Endothelial cell of umbilical vein (primary cell): ENCODE results near the gene TCERG1L. TPM values are rescaled to one million over a fixed set of nuclear protein-coding genes. Genes with fewer than 3 reads are reported as not detected.

Experiments
- BruUV-seq: library from RNA; stranded (reverse); fragments of 400-500 nt; replicated peaks from 2 replicates; lab custom pipeline; 2021; lab: Mats Ljungman, UMichigan
- CTCF ChIA-PET: fragments of 300-600, 350-600 bp; sonication (Branson Sonifier 250); formaldehyde crosslinking; loops from one replicate; lab custom pipeline; 2021; ENCODE audit warnings: antibody characterized with exemption, inconsistent platforms; lab: Charles Lee
- POLR2A ChIA-PET: fragments of 300-600, 350-600 bp; sonication (Branson Sonifier 250); formaldehyde crosslinking; loops from one replicate; lab custom pipeline; 2021; ENCODE audit warnings: antibody characterized with exemption, inconsistent platforms; lab: Charles Lee
- DNase-seq: peaks from one replicate; pipeline ENCODE4 v3.0.0-alpha.2; 2011; ENCODE audit warnings: low read depth, low spot score
- FAIRE-seq: peaks from 2 replicates; lab custom pipeline; 2011; peaks lifted over from hg19 to GRCh38; lab: Jason Lieb, UNC
- H2AFZ ChIP-seq: 2 replicates; pipeline ENCODE4 v1.6.0; 2012; ENCODE audit warnings: low read depth, low read length, control low read depth, inconsistent platforms
- H3K27ac ChIP-seq: 2 replicates; pipeline ENCODE4 v1.5.1; 2011; ENCODE audit warnings: low read depth, mild to moderate bottlenecking, control low read depth, low read length, moderate library complexity; ENCODE audit not compliant: insufficient read depth
- H3K27me3 ChIP-seq, 2 experiments: 2 replicates each; pipeline versions ENCODE4 v1.6.0 to v1.6.1; 2011; ENCODE audit warnings: low read length in 2 of 2, mixed read lengths in 1 of 2; ENCODE audit not compliant: control insufficient read depth in 2 of 2, insufficient read depth in 2 of 2
- H3K36me3 ChIP-seq, 2 experiments: 2 replicates in 1 of 2; 3 replicates in 1 of 2; pipeline ENCODE4 v1.5.1; 2011; ENCODE audit warnings: low read length in 2 of 2, mild to moderate bottlenecking in 1 of 2, moderate library complexity in 1 of 2; ENCODE audit not compliant: control insufficient read depth in 2 of 2, insufficient read depth in 2 of 2; ENCODE audit errors: extremely low read depth in 1 of 2
- H3K4me1 ChIP-seq: 3 replicates; pipeline ENCODE4 v1.5.1; 2011; ENCODE audit warnings: mild to moderate bottlenecking, low read length; ENCODE audit not compliant: control insufficient read depth, insufficient read depth; ENCODE audit errors: extremely low read depth
- H3K4me2 ChIP-seq: 2 replicates; pipeline ENCODE4 v1.6.1; 2011; ENCODE audit warnings: low read length, control low read depth, mixed read lengths; ENCODE audit not compliant: insufficient read depth
- H3K4me3 ChIP-seq, 3 experiments: fragments of 200-600 bp in 1 of 3; sonication (generic), shearing (Covaris generic) in 1 of 3; replicated peaks in 1 of 3; 2 replicates each; pipeline ENCODE4 v1.5.1; 2011 to 2016; ENCODE audit warnings: control low read depth in 3 of 3, low read length in 3 of 3, mild to moderate bottlenecking in 2 of 3, inconsistent platforms in 1 of 3, low read depth in 1 of 3, moderate library complexity in 1 of 3; ENCODE audit not compliant: insufficient read depth in 1 of 3
- H3K79me2 ChIP-seq: 2 replicates; pipeline ENCODE4 v1.6.0; 2012; ENCODE audit warnings: low read length, inconsistent platforms; ENCODE audit not compliant: control insufficient read depth, insufficient read depth
- H3K9ac ChIP-seq: replicated peaks from 2 replicates; pipeline ENCODE3; 2011; ENCODE audit warnings: low read length, control low read depth; ENCODE audit not compliant: insufficient read depth; ENCODE audit errors: extremely low read depth
- H3K9me1 ChIP-seq: replicated peaks from 3 replicates; pipeline ENCODE4 v1.6.0; 2011; ENCODE audit warnings: mild to moderate bottlenecking, low read length; ENCODE audit not compliant: control insufficient read depth, insufficient read depth; ENCODE audit errors: extremely low read depth
- H3K9me3 ChIP-seq: replicated peaks from 2 replicates; pipeline ENCODE4 v1.5.1; 2012; ENCODE audit warnings: low read length, inconsistent platforms; ENCODE audit not compliant: control insufficient read depth, insufficient read depth
- H4K20me1 ChIP-seq: replicated peaks from 2 replicates; pipeline ENCODE3; 2011; ENCODE audit warnings: mild to moderate bottlenecking, low read length; ENCODE audit not compliant: control insufficient read depth, insufficient read depth; ENCODE audit errors: extremely low read depth
- EZH2 ChIP-seq: IDR thresholded peaks from 2 replicates; pipeline ENCODE4 v1.6.1; 2012; ENCODE audit warnings: borderline replicate concordance, low read depth, mild to moderate bottlenecking, moderate library complexity, low read length, inconsistent platforms; ENCODE audit not compliant: severe bottlenecking
- FOS ChIP-seq: IDR thresholded peaks from 2 replicates; pipeline ENCODE4 v1.6.1; 2011; ENCODE audit warnings: mild to moderate bottlenecking, low read length, moderate library complexity, borderline replicate concordance; ENCODE audit not compliant: insufficient read depth
- GATA2 ChIP-seq: IDR thresholded peaks from 2 replicates; pipeline ENCODE4 v1.7.0; 2011; ENCODE audit warnings: low read depth, mild to moderate bottlenecking, moderate library complexity, mixed read lengths, low read length; ENCODE audit not compliant: insufficient read length, insufficient read depth
- JUN ChIP-seq: IDR thresholded peaks from 2 replicates; pipeline ENCODE4 v1.6.1; 2011; ENCODE audit warnings: borderline replicate concordance, low read depth; ENCODE audit not compliant: insufficient read length, insufficient read depth
- MYC ChIP-seq: IDR thresholded peaks from one replicate; pipeline ENCODE4 v1.6.1; 2011; ENCODE audit warnings: mild to moderate bottlenecking, low read depth, low read length
- POLR2A ChIP-seq: IDR thresholded peaks from 2 replicates; pipeline ENCODE4 v1.6.1; 2012; ENCODE audit warnings: low read depth, mild to moderate bottlenecking, control low read depth, low read length
- POLR2AphosphoS5 ChIP-seq: IDR thresholded peaks from 2 replicates; pipeline ENCODE4 v1.6.1; 2012; ENCODE audit warnings: low read depth, mild to moderate bottlenecking, control low read depth, low read length, moderate library complexity; ENCODE audit not compliant: insufficient read depth
- dilution Hi-C: fragments of 300-500 bp; cut with MboI; formaldehyde crosslinking; loops from one replicate; pipeline ENCODE4 v1.15.0; 2019; ENCODE audit warnings: low sequenced_read_pairs; ENCODE audit not compliant: extremely low pct_ligation_motif_present
- intact Hi-C: fragments of 100-400 bp; cut with micrococcal nuclease; formaldehyde crosslinking; loops from one replicate; pipeline ENCODE4 v1.10.0; 2022
- polyA plus RNA-seq, 4 experiments: library from polyadenylated mRNA; depleted of rRNA in 3 of 4; stranded (reverse) in 3 of 4; unstranded in 1 of 4; fragments of >200 nt; gene quantifications; 2 replicates each; pipeline versions ENCODE4 v1.2.1 to v1.2.3, GENCODE V29; 2011 to 2012; ENCODE audit warnings: missing spikeins in 1 of 4
- total RNA-seq: library from RNA; stranded (reverse); gene quantifications from 2 replicates; pipeline ENCODE4 v1.2.3, GENCODE V29; 2021
- TF ChIP-seq, protein P1 (sequence below): IDR thresholded peaks from 2 replicates; pipeline ENCODE4 v1.6.1; 2011; ENCODE audit not compliant: insufficient read depth, insufficient read length
- TF ChIP-seq, protein P2 (sequence below), 2 donors: IDR thresholded peaks; 1 replicate in 1 of 2; 2 replicates in 1 of 2; pipeline ENCODE4 v1.5.1; 2011; ENCODE audit warnings: low read length in 2 of 2, mild to moderate bottlenecking in 2 of 2, moderate library complexity in 2 of 2, control low read depth in 1 of 2, inconsistent platforms in 1 of 2, low read depth in 1 of 2; ENCODE audit not compliant: insufficient read depth in 1 of 2; ENCODE audit errors: extremely low read depth in 1 of 2

The TCERG1L gene
- total and polyA plus RNA-seq, 2 donors (not counting 3 experiments of a cell fraction or from before 2014, with no cell fraction given) = not detected

DNA sequence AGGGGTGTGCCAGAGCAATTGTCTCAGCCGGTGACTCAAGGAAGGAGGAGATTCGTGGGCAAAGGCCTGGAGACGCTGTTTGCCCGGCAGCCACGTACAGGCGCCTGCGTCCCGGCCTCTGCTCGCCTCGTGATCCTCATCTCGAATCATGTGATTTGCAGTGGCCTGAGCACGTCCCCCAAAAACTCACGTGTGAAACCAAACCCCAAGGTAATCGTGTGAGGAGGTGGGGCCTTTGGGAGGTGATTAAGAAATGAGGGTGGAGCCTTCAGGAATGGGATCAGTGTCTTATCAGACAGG is 226.8 kb downstream of the TCERG1L start:
- H3K27me3 ChIP-seq = no peaks in the 10 kb centered on the region
- intact Hi-C loops = no loop called here
- no TSS peak for BruUV-seq

More for the DNA sequence above, 226.8 kb downstream of the TCERG1L start:
- Histone ChIP-seq H3K79me2 (no peaks in the 10 kb centered on the region), H2AFZ (no peak overlapping the region), H3K4me1 (no peaks in the 10 kb centered on the region), H3K9ac (no peak overlapping the region), H3K9me1 (no peaks in the 10 kb centered on the region), H3K4me3 (no peak overlapping the region), H3K36me3 (no peaks in the 10 kb centered on the region), H4K20me1 (no peaks in the 10 kb centered on the region), H3K4me2 (no peak overlapping the region), H3K9me3 (peaks cover 14% of the 10 kb centered on the region), H3K27ac (no peak overlapping the region)
- CTCF ChIA-PET = no interaction called here
- TF ChIP-seq POLR2AphosphoS5 (no peak), POLR2A (no peak), EZH2 (no peak), FOS (no peak), MYC (no peak), JUN (no peak), GATA2 (no peak)
- TF ChIP-seq, protein P1, sequence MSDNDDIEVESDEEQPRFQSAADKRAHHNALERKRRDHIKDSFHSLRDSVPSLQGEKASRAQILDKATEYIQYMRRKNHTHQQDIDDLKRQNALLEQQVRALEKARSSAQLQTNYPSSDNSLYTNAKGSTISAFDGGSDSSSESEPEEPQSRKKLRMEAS = no peak
- TF ChIP-seq, protein P2, sequence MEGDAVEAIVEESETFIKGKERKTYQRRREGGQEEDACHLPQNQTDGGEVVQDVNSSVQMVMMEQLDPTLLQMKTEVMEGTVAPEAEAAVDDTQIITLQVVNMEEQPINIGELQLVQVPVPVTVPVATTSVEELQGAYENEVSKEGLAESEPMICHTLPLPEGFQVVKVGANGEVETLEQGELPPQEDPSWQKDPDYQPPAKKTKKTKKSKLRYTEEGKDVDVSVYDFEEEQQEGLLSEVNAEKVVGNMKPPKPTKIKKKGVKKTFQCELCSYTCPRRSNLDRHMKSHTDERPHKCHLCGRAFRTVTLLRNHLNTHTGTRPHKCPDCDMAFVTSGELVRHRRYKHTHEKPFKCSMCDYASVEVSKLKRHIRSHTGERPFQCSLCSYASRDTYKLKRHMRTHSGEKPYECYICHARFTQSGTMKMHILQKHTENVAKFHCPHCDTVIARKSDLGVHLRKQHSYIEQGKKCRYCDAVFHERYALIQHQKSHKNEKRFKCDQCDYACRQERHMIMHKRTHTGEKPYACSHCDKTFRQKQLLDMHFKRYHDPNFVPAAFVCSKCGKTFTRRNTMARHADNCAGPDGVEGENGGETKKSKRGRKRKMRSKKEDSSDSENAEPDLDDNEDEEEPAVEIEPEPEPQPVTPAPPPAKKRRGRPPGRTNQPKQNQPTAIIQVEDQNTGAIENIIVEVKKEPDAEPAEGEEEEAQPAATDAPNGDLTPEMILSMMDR (IDR thresholded peaks at IDR 0.05; ENCODE audit: extremely low read depth in 1 of 2, insufficient read depth in 1 of 2, low read depth in 1 of 2, low read length in 2 of 2) = no peak
- no peak for FAIRE-seq
- POLR2A ChIA-PET = no interaction called here
- dilution Hi-C loops = no loop called here
- no peak for DNase-seq
